HEK293 (cell line): ENCODE results near the gene S100A6.

Experiments used
- ATF2 ChIP-seq: fragments of 450-650 bp; formaldehyde crosslinking; IDR thresholded peaks from 2 replicates; pipeline ENCODE4 v1.5.1; 2016; ENCODE audit warnings: missing biosample characterization, missing genetic modification characterization, low read depth
- EGR2 ChIP-seq: fragments of 450-650 bp; formaldehyde crosslinking; IDR thresholded peaks from 2 replicates; pipeline ENCODE4 v1.5.1; 2016; ENCODE audit warnings: low read depth, missing biosample characterization, missing genetic modification characterization
- FEZF1 ChIP-seq: fragments of 450-650 bp; formaldehyde crosslinking; IDR thresholded peaks from 2 replicates; pipeline ENCODE4 v1.5.1; 2016; ENCODE audit warnings: missing biosample characterization, missing genetic modification characterization
- KLF1 ChIP-seq: fragments of 450-650 bp; formaldehyde crosslinking; IDR thresholded peaks from 2 replicates; pipeline ENCODE4 v1.5.1; 2016; ENCODE audit warnings: missing biosample characterization, missing genetic modification characterization
- PRDM4 ChIP-seq: fragments of 450-650 bp; formaldehyde crosslinking; IDR thresholded peaks from 2 replicates; pipeline ENCODE4 v1.5.1; 2017; ENCODE audit warnings: missing biosample characterization, missing genetic modification characterization
- SETDB1 ChIP-seq: IDR thresholded peaks from one replicate; pipeline ENCODE4 v1.6.1; 2017; ENCODE audit warnings: mild to moderate bottlenecking, low read length, moderate library complexity, mixed read lengths; ENCODE audit not compliant: insufficient read length
- YY2 ChIP-seq: fragments of 450-650 bp; formaldehyde crosslinking; IDR thresholded peaks from 2 replicates; pipeline ENCODE4 v1.5.1; 2016; ENCODE audit warnings: missing biosample characterization, missing genetic modification characterization
- ZEB2 ChIP-seq: fragments of 450-650 bp; formaldehyde crosslinking; IDR thresholded peaks from 2 replicates; pipeline ENCODE4 v1.5.1; 2016; ENCODE audit warnings: missing biosample characterization, missing genetic modification characterization
- ZFP37 ChIP-seq: fragments of 450-650 bp; formaldehyde crosslinking; IDR thresholded peaks from 2 replicates; pipeline ENCODE4 v1.5.1; 2016; ENCODE audit warnings: missing biosample characterization, missing genetic modification characterization
- ZFP69B ChIP-seq: fragments of 450-650 bp; formaldehyde crosslinking; IDR thresholded peaks from 2 replicates; pipeline ENCODE4 v1.5.1; 2016; ENCODE audit warnings: missing biosample characterization, missing genetic modification characterization
- ZNF132 ChIP-seq: fragments of 450-650 bp; formaldehyde crosslinking; IDR thresholded peaks from 2 replicates; pipeline ENCODE4 v1.5.1; 2017; ENCODE audit warnings: missing biosample characterization, missing genetic modification characterization, borderline replicate concordance
- ZNF148 ChIP-seq: fragments of 450-650 bp; formaldehyde crosslinking; IDR thresholded peaks from 2 replicates; pipeline ENCODE4 v1.5.0; 2017; ENCODE audit warnings: missing biosample characterization, missing genetic modification characterization, borderline replicate concordance
- ZNF2 ChIP-seq: fragments of 450-650 bp; formaldehyde crosslinking; IDR thresholded peaks from 2 replicates; pipeline ENCODE4 v1.5.1; 2016; ENCODE audit warnings: missing biosample characterization, missing genetic modification characterization
- ZNF221 ChIP-seq: fragments of 450-650 bp; formaldehyde crosslinking; IDR thresholded peaks from 2 replicates; pipeline ENCODE4 v1.5.1; 2017; ENCODE audit warnings: missing biosample characterization, missing genetic modification characterization, borderline replicate concordance
- ZNF274 ChIP-seq, 2 experiments: fragments of 200-500 bp in 1 of 2; fragments of 450-650 bp in 1 of 2; sonication (Bioruptor generic) in 1 of 2; formaldehyde crosslinking in 1 of 2; IDR thresholded peaks; 2 replicates each; pipeline versions ENCODE4 v1.5.1 to v1.6.1; 2014 to 2016; ENCODE audit warnings: borderline replicate concordance in 1 of 2, inconsistent platforms in 1 of 2, low read length in 1 of 2, missing biosample characterization in 1 of 2, missing genetic modification characterization in 1 of 2
- ZNF398 ChIP-seq: fragments of 450-650 bp; formaldehyde crosslinking; IDR thresholded peaks from 2 replicates; pipeline ENCODE4 v1.5.1; 2017; ENCODE audit warnings: missing biosample characterization, missing genetic modification characterization
- ZNF423 ChIP-seq: fragments of 450-650 bp; formaldehyde crosslinking; IDR thresholded peaks from 2 replicates; pipeline ENCODE4 v1.5.1; 2016; ENCODE audit warnings: missing biosample characterization, missing genetic modification characterization
- ZNF488 ChIP-seq: fragments of 450-650 bp; formaldehyde crosslinking; IDR thresholded peaks from 2 replicates; pipeline ENCODE4 v1.5.1; 2016; ENCODE audit warnings: missing biosample characterization, missing genetic modification characterization
- ZNF514 ChIP-seq: fragments of 450-650 bp; formaldehyde crosslinking; IDR thresholded peaks from 2 replicates; pipeline ENCODE4 v1.5.1; 2016; ENCODE audit warnings: missing biosample characterization, missing genetic modification characterization
- ZNF555 ChIP-seq: fragments of 450-650 bp; formaldehyde crosslinking; conservative IDR thresholded peaks from 2 replicates; pipeline ENCODE4 v1.5.1; 2017; ENCODE audit warnings: missing biosample characterization, mild to moderate bottlenecking, missing genetic modification characterization, inconsistent platforms
- ZNF571 ChIP-seq: fragments of 450-650 bp; formaldehyde crosslinking; IDR thresholded peaks from 2 replicates; pipeline ENCODE4 v1.5.0; 2017; ENCODE audit warnings: missing biosample characterization, missing genetic modification characterization
- ZNF580 ChIP-seq: fragments of 450-650 bp; formaldehyde crosslinking; IDR thresholded peaks from 2 replicates; pipeline ENCODE4 v1.5.1; 2016; ENCODE audit warnings: missing biosample characterization, missing genetic modification characterization
- ZNF600 ChIP-seq: fragments of 450-650 bp; formaldehyde crosslinking; IDR thresholded peaks from 2 replicates; pipeline ENCODE4 v1.5.1; 2016; ENCODE audit warnings: missing biosample characterization, missing genetic modification characterization
- ZNF692 ChIP-seq: fragments of 450-650 bp; formaldehyde crosslinking; IDR thresholded peaks from 2 replicates; pipeline ENCODE4 v1.5.1; 2016; ENCODE audit warnings: missing biosample characterization, missing genetic modification characterization
- ZNF76 ChIP-seq: fragments of 450-650 bp; formaldehyde crosslinking; IDR thresholded peaks from 2 replicates; pipeline ENCODE4; 2016; ENCODE audit warnings: low read depth, missing biosample characterization, missing genetic modification characterization, borderline replicate concordance
- ZNF792 ChIP-seq: fragments of 450-650 bp; formaldehyde crosslinking; IDR thresholded peaks from 2 replicates; pipeline ENCODE4 v1.5.1; 2016; ENCODE audit warnings: missing biosample characterization, missing genetic modification characterization

Gene S100A6

GRCh38 chr1:153490272-153491051 lies 45.3 kb downstream of the S100A6 start (continued):
- TF ChIP-seq ZNF274 (IDR thresholded peaks at IDR 0.05; ENCODE audit: low read length) (no peak), ZNF274 (tag by site-specific recombination; IDR thresholded peaks at IDR 0.05; ENCODE audit: borderline replicate concordance) (no peak), KLF1 (tag by site-specific recombination) (peak; percentile 49; the same call in 1 of the 2 replicates), ZNF132 (tag by site-specific recombination) (no peak), YY2 (tag by site-specific recombination) (no peak), ZNF488 (no peak), ATF2 (tag by site-specific recombination) (peak; percentile 96), SETDB1 (no peak), ZNF423 (tag by site-specific recombination) (no peak), ZNF571 (tag by site-specific recombination) (no peak), PRDM4 (tag by site-specific recombination) (peak; percentile 72), ZEB2 (peak; percentile 97), ZNF76 (peak; percentile 30; the same call in 1 of the 2 replicates), ZNF580 (peak; percentile 62; the same call in 1 of the 2 replicates), ZNF221 (tag by site-specific recombination) (no peak), EGR2 (no peak), ZNF555 (tag by site-specific recombination) (no peak), ZNF514 (no peak), ZNF148 (tag by site-specific recombination) (no peak), ZNF600 (tag by site-specific recombination) (peak; percentile 94), ZFP37 (0 out of 2 replicates have a peak, but pooled peaks have one; percentile 68), ZNF692 (tag by site-specific recombination) (peak; percentile 80), ZFP69B (peak; percentile 70), ZNF792 (tag by site-specific recombination) (no peak), ZNF398 (no peak), ZNF2 (tag by site-specific recombination) (peak; percentile 69), FEZF1 (tag by site-specific recombination) (peak; percentile 70)
